ENCODE data around the gene IGDCC3. TPM values are rescaled to one million over a fixed set of nuclear protein-coding genes. Genes with fewer than 3 reads are reported as not detected.

The IGDCC3 gene
- total RNA-seq, 4 donors from 2014 or later = 0.82 to 5.5 TPM; not detected in 2

DNA sequence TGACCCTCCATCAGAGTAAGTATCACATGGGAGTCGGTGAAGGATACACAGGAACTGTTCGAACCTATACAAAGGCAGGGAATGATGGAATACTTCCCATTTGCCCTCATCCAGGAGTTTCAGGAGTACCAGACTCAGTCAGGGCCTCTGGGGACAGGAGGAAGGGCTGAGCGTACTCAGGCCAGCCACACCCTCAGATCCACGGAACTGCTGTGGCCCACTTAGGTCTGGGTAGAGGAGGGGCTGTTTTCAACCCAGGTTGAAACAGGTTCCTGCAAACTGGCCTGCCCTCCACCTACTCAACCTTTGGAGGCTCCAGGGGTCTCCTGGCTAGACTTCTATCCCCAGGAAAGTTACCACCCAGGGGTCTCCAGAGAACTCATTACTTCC lies 6.7 kb upstream of the IGDCC3 start:
- intact Hi-C loops (cut with DNase I; ENCODE audit: low total_unique reads) = no loop called here
- H3K9me3 ChIP-seq = no peaks in the 10 kb centered on the region
- H3K36me3 ChIP-seq = no peaks in the 10 kb centered on the region
- H3K27me3 ChIP-seq = no peaks in the 10 kb centered on the region
- no peak for DNase-seq
- no peak for TF ChIP-seq POLR2A (IDR thresholded peaks at IDR 0.05)
- TF ChIP-seq, protein P1, sequence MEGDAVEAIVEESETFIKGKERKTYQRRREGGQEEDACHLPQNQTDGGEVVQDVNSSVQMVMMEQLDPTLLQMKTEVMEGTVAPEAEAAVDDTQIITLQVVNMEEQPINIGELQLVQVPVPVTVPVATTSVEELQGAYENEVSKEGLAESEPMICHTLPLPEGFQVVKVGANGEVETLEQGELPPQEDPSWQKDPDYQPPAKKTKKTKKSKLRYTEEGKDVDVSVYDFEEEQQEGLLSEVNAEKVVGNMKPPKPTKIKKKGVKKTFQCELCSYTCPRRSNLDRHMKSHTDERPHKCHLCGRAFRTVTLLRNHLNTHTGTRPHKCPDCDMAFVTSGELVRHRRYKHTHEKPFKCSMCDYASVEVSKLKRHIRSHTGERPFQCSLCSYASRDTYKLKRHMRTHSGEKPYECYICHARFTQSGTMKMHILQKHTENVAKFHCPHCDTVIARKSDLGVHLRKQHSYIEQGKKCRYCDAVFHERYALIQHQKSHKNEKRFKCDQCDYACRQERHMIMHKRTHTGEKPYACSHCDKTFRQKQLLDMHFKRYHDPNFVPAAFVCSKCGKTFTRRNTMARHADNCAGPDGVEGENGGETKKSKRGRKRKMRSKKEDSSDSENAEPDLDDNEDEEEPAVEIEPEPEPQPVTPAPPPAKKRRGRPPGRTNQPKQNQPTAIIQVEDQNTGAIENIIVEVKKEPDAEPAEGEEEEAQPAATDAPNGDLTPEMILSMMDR (IDR thresholded peaks at IDR 0.05) = no peak
- H3K4me3 ChIP-seq = no peak overlapping the region
- H3K4me1 ChIP-seq = no peaks in the 10 kb centered on the region
- peak overlapping the region; percentile 79 for H3K27ac ChIP-seq

DNA sequence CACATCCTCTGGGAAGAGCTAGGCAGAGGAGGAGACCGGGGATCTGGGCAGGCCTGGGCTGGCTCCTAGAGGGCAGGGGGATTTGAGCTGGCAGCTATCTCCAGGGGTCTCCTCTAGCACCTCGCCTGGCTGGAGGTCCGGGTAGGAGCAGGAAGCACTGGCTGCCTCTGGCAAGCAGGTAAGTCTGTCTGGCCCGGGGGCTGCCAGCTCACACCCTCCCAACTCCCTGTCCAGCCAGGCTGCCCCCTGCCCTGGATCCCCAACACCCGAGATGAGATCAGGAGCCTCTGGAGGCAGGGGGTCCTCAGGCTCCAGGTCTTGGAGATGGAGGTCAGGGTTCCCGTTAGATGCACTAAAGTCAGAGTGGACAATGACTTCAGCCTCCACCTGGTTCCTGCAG lies 6.2 kb upstream of the IGDCC3 start:
- intact Hi-C loops (cut with DNase I; ENCODE audit: low total_unique reads) = no loop called here
- TF ChIP-seq POLR2A (IDR thresholded peaks at IDR 0.05) = no peak
- TF ChIP-seq, protein P1 (IDR thresholded peaks at IDR 0.05) = no peak

DNA sequence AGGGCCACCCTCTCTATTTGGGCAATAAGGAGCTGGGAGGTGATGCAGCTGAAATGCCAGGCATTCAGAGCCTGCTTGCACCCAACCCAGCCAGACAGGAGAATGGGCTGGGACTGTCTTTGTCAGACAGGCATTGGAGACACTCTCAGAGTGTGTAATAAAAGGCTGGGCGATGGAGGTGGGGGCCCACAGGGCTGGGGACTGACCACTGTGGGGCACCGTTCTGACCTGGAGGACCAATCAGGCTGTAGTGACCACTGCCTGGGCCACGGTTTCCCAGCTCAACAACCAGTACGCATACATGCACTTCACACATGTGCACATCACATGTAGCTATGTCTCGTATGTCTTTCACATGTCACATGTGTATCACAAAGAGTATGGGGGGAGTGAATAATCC lies 5.7 kb upstream of the IGDCC3 start:
- H3K4me1 ChIP-seq = no peaks in the 10 kb centered on the region
- no peaks in the 10 kb centered on the region for H3K36me3 ChIP-seq
- DNase-seq = no peak
- intact Hi-C loops (cut with DNase I; ENCODE audit: low total_unique reads) = no loop called here
- TF ChIP-seq POLR2A (IDR thresholded peaks at IDR 0.05) = no peak
- TF ChIP-seq, protein P1 (IDR thresholded peaks at IDR 0.05) = no peak
- H3K9me3 ChIP-seq = no peaks in the 10 kb centered on the region
- H3K27ac ChIP-seq = no peak overlapping the region
- no peak overlapping the region for H3K4me3 ChIP-seq
- H3K27me3 ChIP-seq = no peaks in the 10 kb centered on the region

More for the DNA sequence above, 6.2 kb upstream of the IGDCC3 start:
- Histone ChIP-seq H3K27me3 (no peaks in the 10 kb centered on the region), H3K27ac (no peak overlapping the region), H3K4me3 (no peak overlapping the region), H3K4me1 (no peaks in the 10 kb centered on the region), H3K9me3 (no peaks in the 10 kb centered on the region), H3K36me3 (no peaks in the 10 kb centered on the region)
- no peak for DNase-seq

DNA sequence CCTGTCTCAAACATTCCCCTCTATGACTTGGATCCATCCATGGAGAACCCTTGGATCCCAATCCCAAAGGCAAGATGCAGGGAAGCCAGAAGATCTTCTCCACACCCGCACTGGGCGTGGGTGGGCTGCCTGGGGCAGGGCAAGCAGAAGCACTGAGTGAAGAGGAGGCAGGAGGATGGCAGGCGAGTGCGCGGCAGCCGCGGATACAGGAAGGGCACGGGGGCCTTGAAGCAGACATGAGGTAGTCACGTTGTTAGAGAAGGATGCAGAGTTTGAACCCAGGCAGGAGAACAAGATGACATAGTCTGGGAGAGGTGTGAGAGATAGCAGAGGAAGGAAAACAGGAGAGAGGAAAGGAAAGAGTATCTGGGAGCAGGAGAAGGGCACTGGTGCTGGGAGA lies 5.1 kb upstream of the IGDCC3 start:
- Histone ChIP-seq H3K27ac (no peak overlapping the region), H3K4me3 (no peak overlapping the region), H3K36me3 (no peaks in the 10 kb centered on the region), H3K4me1 (peaks cover 0 to 5% of the 10 kb centered on the region in 2 donors), H3K27me3 (no peaks in the 10 kb centered on the region), H3K9me3 (no peaks in the 10 kb centered on the region)
- intact Hi-C loops (cut with DNase I; ENCODE audit: low total_unique reads) = no loop called here
- TF ChIP-seq POLR2A (IDR thresholded peaks at IDR 0.05) = no peak
- TF ChIP-seq, protein P1 (IDR thresholded peaks at IDR 0.05) = no peak
- DNase-seq = no peak

DNA sequence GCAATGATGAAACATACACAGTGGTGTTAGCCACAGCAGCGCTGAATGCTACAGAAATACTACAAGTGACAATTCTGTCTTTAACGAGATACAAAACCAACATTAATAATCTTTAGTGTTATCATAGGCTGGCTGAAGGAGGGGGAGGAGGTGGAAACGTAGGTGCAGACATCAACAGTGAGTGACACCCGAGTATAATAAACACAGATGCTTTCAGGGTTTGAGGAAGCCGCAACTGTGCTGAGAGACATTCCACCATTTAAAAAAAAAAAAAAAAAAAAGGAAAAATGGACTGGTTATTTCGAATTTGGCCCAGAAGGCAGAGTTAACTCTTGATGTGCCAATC lies 4.3 kb upstream of the IGDCC3 start:
- Histone ChIP-seq H3K9me3 (no peaks in the 10 kb centered on the region), H3K4me3 (no peak overlapping the region), H3K4me1 (peaks cover 0 to 5% of the 10 kb centered on the region in 2 donors), H3K36me3 (no peaks in the 10 kb centered on the region), H3K27me3 (no peaks in the 10 kb centered on the region), H3K27ac (no peak overlapping the region)
- intact Hi-C loops (cut with DNase I; ENCODE audit: low total_unique reads) = no loop called here
- no peak for TF ChIP-seq POLR2A (IDR thresholded peaks at IDR 0.05)
- TF ChIP-seq, protein P1 (IDR thresholded peaks at IDR 0.05) = no peak
- no peak for DNase-seq

Measured in uterus (tissue), 4 donors.